A549 (cell line): Measurements from ENCODE around the gene MYO18A. TPM values are rescaled to one million over a fixed set of nuclear protein-coding genes. Genes with fewer than 3 reads are reported as not detected.
"Not testable (repeated sequence)": the region's sequence is repeated elsewhere in the genome, so short reads cannot be mapped to it uniquely, and the experiment has no call there.

Source experiments
- ATAC-seq, 2 experiments: fragments of 200-7000 bp in 1 of 2; fragments of >200 bp in 1 of 2; cut with Nextera tagmentation in 1 of 2; cut with Tn5 transposase in 1 of 2; 3 replicates each; pipeline versions ENCODE4 v1.8.0 to v1.9.1; 2018 to 2020; ENCODE audit warnings: mild to moderate bottlenecking in 1 of 2, moderate library complexity in 1 of 2
- CTCF ChIA-PET: fragments of 300-600 bp; sonication (Branson Sonifier 250); formaldehyde crosslinking; extraction: SDS; loops from one replicate; lab custom pipeline; 2021; ENCODE audit warnings: antibody characterized with exemption, inconsistent platforms; lab: Yijun Ruan, JAX
- POLR2A ChIA-PET: fragments of 350-600 bp; formaldehyde crosslinking; extraction: SDS; loops from one replicate; lab custom pipeline; 2021; ENCODE audit warnings: antibody characterized with exemption, inconsistent platforms; lab: Yijun Ruan, JAX
- DNase-seq, 2 experiments: peaks; one replicate each; pipeline versions ENCODE4 v3.0.0 to v3.0.0-alpha.2; 2011 to 2016; ENCODE audit warnings: low read depth in 1 of 2, low spot score in 1 of 2
- FAIRE-seq: peaks from 2 replicates; lab custom pipeline; 2011; peaks lifted over from hg19 to GRCh38; lab: Jason Lieb, UNC
- H3K27ac ChIP-seq, 2 experiments: fragments of >200 bp; sonication (Bioruptor Twin); formaldehyde crosslinking; 3 replicates each; pipeline ENCODE4 v1.5.1; 2016 to 2017
- H3K4me1 ChIP-seq: fragments of >200 bp; sonication (Bioruptor Twin); formaldehyde crosslinking; 3 replicates; pipeline ENCODE4 v1.6.1; 2016
- H3K4me2 ChIP-seq: fragments of >200 bp; sonication (Bioruptor Twin); formaldehyde crosslinking; 3 replicates; pipeline ENCODE4 v1.6.1; 2016
- H3K4me3 ChIP-seq: fragments of >200 bp; sonication (Bioruptor Twin); formaldehyde crosslinking; 3 replicates; pipeline ENCODE4 v1.5.1; 2016
- H3K9me3 ChIP-seq: fragments of >200 bp; sonication (Bioruptor Twin); formaldehyde crosslinking; 3 replicates; pipeline ENCODE4 v1.6.1; 2016
- ATOH8 ChIP-seq: fragments of 250-450 bp; sonication (Bioruptor Pico); IDR thresholded peaks from 2 replicates; pipeline ENCODE4 v1.5.0; 2020; ENCODE audit warnings: low read depth, mild to moderate bottlenecking, moderate library complexity
- CBX2 ChIP-seq: fragments of 200-600 bp; sonication (generic); IDR thresholded peaks from 2 replicates; pipeline ENCODE4 v1.6.1; 2016; ENCODE audit warnings: low read depth, mild to moderate bottlenecking, borderline replicate concordance
- EHF ChIP-seq: fragments of 250-450 bp; sonication (Bioruptor Pico); IDR thresholded peaks from 2 replicates; pipeline ENCODE4 v1.5.0; 2020; ENCODE audit warnings: mild to moderate bottlenecking
- FOSB ChIP-seq: fragments of 250-450 bp; sonication (Bioruptor Pico); IDR thresholded peaks from 2 replicates; pipeline ENCODE4 v1.5.0; 2020; ENCODE audit warnings: mild to moderate bottlenecking, moderate library complexity
- FOSL2 ChIP-seq, 2 experiments: fragments of 450-650 bp in 1 of 2; fragments of >200 bp in 1 of 2; sonication (Bioruptor Twin) in 1 of 2; formaldehyde crosslinking; IDR thresholded peaks; 2 replicates each; pipeline versions ENCODE4 v1.5.0 to v1.6.1; 2016 to 2020; ENCODE audit warnings: mild to moderate bottlenecking in 1 of 2, moderate library complexity in 1 of 2
- FOXS1 ChIP-seq: fragments of 250-450 bp; sonication (Bioruptor Pico); IDR thresholded peaks from 2 replicates; pipeline ENCODE4 v1.5.0; 2020; ENCODE audit warnings: mild to moderate bottlenecking, moderate library complexity
- GATA3 ChIP-seq: IDR thresholded peaks from 2 replicates; pipeline ENCODE4 v1.6.1; 2012; ENCODE audit warnings: borderline replicate concordance
- HOXB13 ChIP-seq: fragments of 250-450 bp; sonication (Bioruptor Pico); IDR thresholded peaks from 2 replicates; pipeline ENCODE4 v1.5.0; 2020; ENCODE audit warnings: low read depth, mild to moderate bottlenecking, moderate library complexity
- JUNB ChIP-seq: fragments of >200 bp; sonication (Bioruptor Twin); formaldehyde crosslinking; IDR thresholded peaks from 2 replicates; pipeline ENCODE4 v1.6.1; 2016
- KDM5A ChIP-seq: fragments of 200-600 bp; sonication (generic); IDR thresholded peaks from 2 replicates; pipeline ENCODE4 v1.6.1; 2016; ENCODE audit warnings: antibody characterized with exemption, mild to moderate bottlenecking
- MAX ChIP-seq: IDR thresholded peaks from 2 replicates; pipeline ENCODE4 v1.6.1; 2012
- MAZ ChIP-seq: fragments of 150-350 bp; IDR thresholded peaks from 2 replicates; pipeline ENCODE4 v1.6.1; 2014; ENCODE audit warnings: antibody characterized with exemption, low read depth, low read length, borderline replicate concordance
- NFE2L2 ChIP-seq: fragments of 150-350 bp; conservative IDR thresholded peaks from 2 replicates; pipeline ENCODE4 v1.6.1; 2014; ENCODE audit warnings: low read length
- PHF8 ChIP-seq: fragments of 200-600 bp; sonication (generic); IDR thresholded peaks from 2 replicates; pipeline ENCODE4 v1.6.1; 2016; ENCODE audit warnings: low read depth, mild to moderate bottlenecking, antibody characterized with exemption, moderate library complexity, borderline replicate concordance
- RARB ChIP-seq: fragments of 250-450 bp; sonication (Bioruptor Pico); IDR thresholded peaks from 2 replicates; pipeline ENCODE4 v1.8.0; 2021; ENCODE audit warnings: mild to moderate bottlenecking, moderate library complexity
- RCOR1 ChIP-seq: fragments of 150-350 bp; IDR thresholded peaks from 2 replicates; pipeline ENCODE4 v1.6.1; 2014; ENCODE audit warnings: antibody characterized with exemption, low read length, low read depth
- RFX5 ChIP-seq: fragments of 450-650 bp; IDR thresholded peaks from 2 replicates; pipeline ENCODE4 v1.7.1; 2014; ENCODE audit warnings: antibody characterized with exemption, mild to moderate bottlenecking, moderate library complexity
- ZNF302 ChIP-seq: fragments of 250-450 bp; sonication (Bioruptor Pico); IDR thresholded peaks from 2 replicates; pipeline ENCODE4 v1.9.0; 2021; ENCODE audit warnings: inconsistent platforms, mild to moderate bottlenecking, moderate library complexity
- WGBS: methylation state at CpG from one replicate; pipeline ENCODE4 v1.1.6; 2017; ENCODE audit errors: missing lambda C conversion rate; 5-methylcytosine and 5-hydroxymethylcytosine counted together
- polyA plus RNA-seq, 4 experiments: library from polyadenylated mRNA; depleted of rRNA in 3 of 4; stranded (reverse); fragments of >200 nt; fragmentation: RNase III in 1 of 4; extraction: RNeasy Plus Mini Kit Qiagen cat#74134 plus additional on column Dnase treatment in 1 of 4; gene quantifications; 2 replicates in 3 of 4; 3 replicates in 1 of 4; pipeline ENCODE4 v1.2.3, GENCODE V29; 2011 to 2017
- TF ChIP-seq, protein P1 (sequence below): fragments of >200 bp; sonication (Bioruptor Twin); formaldehyde crosslinking; IDR thresholded peaks from 3 replicates; pipeline ENCODE4 v1.6.1; 2016
- TF ChIP-seq, protein P2 (sequence below): fragments of 250-450 bp; sonication (Bioruptor Pico); IDR thresholded peaks from 2 replicates; pipeline ENCODE4 v1.5.0; 2021; ENCODE audit warnings: mild to moderate bottlenecking, moderate library complexity, borderline replicate concordance

Gene MYO18A
- polyA plus RNA-seq, 2 of the 4 experiments (the other 2 are of a cell fraction) = 12.3 to 28.4 TPM

GRCh38 chr17:29170682-29171081 lies 9.5 kb downstream of the MYO18A start (continued):
- TF ChIP-seq KDM5A (no peak), RCOR1 (no peak), RFX5 (no peak), MAX (no peak)

DNA sequence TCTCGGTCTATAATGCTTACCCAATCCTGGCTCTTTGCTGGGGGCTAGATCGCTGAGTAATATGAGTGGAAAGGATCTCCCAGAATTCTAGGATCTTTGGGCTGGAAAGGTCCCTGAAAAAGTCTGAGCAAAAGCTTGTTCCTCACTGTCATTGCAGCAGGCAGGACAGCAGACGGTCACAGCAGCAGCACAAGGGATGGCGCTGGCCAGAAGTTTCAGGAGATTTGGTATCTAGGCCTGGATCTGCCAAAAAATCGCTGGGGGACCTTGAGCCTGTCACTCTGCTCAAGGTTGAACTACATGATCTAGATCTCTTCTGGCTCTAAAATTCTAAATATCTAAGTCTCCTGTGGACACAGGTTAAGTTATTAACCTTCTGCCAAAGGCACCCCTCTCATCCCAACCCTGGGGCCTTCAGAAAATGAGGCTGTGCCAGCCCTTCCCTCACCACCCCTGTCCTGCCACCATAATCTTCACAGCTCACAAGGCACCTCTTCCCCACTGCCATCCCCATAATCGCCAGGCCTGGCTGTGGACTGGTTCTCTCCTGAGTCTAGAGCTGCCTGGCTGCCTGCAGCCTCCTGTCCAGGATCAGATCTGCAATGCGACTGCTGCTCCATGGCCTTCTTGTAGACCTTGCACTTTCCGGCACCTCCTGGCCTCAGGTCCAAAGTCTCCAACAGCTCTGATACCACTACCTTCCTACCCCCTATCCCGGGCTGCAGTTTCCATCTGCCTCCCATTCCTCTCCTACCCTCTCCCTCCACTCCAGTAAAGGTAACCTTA lies 10.2 kb downstream of the MYO18A start:
- FAIRE-seq (no peak), ATAC-seq (no peak), DNase-seq (no peak)
- Histone ChIP-seq H3K4me3 (no peak overlapping the region), H3K4me2 (no peak overlapping the region), H3K4me1 (peaks cover 12% of the 10 kb centered on the region), H3K27ac (no peak overlapping the region), H3K9me3 (no peaks in the 10 kb centered on the region)
- TF ChIP-seq ZNF302 (CRISPR knock-in tag) = no peak
- no peak for TF ChIP-seq HOXB13 (CRISPR knock-in tag)
- no peak for TF ChIP-seq KDM5A
- TF ChIP-seq, protein P1, sequence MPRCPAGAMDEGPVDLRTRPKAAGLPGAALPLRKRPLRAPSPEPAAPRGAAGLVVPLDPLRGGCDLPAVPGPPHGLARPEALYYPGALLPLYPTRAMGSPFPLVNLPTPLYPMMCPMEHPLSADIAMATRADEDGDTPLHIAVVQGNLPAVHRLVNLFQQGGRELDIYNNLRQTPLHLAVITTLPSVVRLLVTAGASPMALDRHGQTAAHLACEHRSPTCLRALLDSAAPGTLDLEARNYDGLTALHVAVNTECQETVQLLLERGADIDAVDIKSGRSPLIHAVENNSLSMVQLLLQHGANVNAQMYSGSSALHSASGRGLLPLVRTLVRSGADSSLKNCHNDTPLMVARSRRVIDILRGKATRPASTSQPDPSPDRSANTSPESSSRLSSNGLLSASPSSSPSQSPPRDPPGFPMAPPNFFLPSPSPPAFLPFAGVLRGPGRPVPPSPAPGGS = no peak
- no peak for TF ChIP-seq NFE2L2
- no peak for TF ChIP-seq GATA3
- TF ChIP-seq FOSB = no peak
- TF ChIP-seq, protein P2, sequence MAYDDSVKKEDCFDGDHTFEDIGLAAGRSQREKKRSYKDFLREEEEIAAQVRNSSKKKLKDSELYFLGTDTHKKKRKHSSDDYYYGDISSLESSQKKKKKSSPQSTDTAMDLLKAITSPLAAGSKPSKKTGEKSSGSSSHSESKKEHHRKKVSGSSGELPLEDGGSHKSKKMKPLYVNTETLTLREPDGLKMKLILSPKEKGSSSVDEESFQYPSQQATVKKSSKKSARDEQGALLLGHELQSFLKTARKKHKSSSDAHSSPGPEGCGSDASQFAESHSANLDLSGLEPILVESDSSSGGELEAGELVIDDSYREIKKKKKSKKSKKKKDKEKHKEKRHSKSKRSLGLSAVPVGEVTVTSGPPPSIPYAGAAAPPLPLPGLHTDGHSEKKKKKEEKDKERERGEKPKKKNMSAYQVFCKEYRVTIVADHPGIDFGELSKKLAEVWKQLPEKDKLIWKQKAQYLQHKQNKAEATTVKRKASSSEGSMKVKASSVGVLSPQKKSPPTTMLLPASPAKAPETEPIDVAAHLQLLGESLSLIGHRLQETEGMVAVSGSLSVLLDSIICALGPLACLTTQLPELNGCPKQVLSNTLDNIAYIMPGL (CRISPR knock-in tag) = no peak
- no peak for TF ChIP-seq PHF8
- no peak for TF ChIP-seq RARB (CRISPR knock-in tag)
- TF ChIP-seq FOXS1 (CRISPR knock-in tag) = no peak
- TF ChIP-seq ATOH8 (CRISPR knock-in tag) = no peak
- no peak for TF ChIP-seq MAZ
- no peak for TF ChIP-seq CBX2
- TF ChIP-seq RCOR1 = no peak
- no peak for TF ChIP-seq JUNB
- TF ChIP-seq EHF (CRISPR knock-in tag) = no peak
- TF ChIP-seq FOSL2 (IDR thresholded peaks at IDR 0.05) = no peak
- TF ChIP-seq FOSL2 (CRISPR knock-in tag; IDR thresholded peaks at IDR 0.05) = no peak
- POLR2A ChIA-PET = no interaction called here
- CTCF ChIA-PET = interaction anchor here (4.1 to 21.3 kb wide), 2 partner anchors 7 to 49 kb away, joined by 15 to 263 read pairs; partner anchors contain the start of gene MYO18A
- 89% methylated on average over 9 of the region's 9 CpGs for WGBS

GRCh38 chr17:29168759-29169126 lies 11.5 kb downstream of the MYO18A start:
- FAIRE-seq, H3K4me3 ChIP-seq, DNase-seq, H3K27ac ChIP-seq, H3K4me2 ChIP-seq, H3K9me3 ChIP-seq, POLR2A ChIA-PET, ATAC-seq: not testable (repeated sequence)
- CTCF ChIA-PET = interaction anchor here (4.1 to 21.3 kb wide), 2 partner anchors 8 to 51 kb away, joined by 15 to 263 read pairs; partner anchors contain the start of gene MYO18A
- H3K4me1 ChIP-seq = peaks cover 12% of the 10 kb centered on the region
- WGBS = 96% methylated on average over 8 of the region's 8 CpGs
